BE2C (cell line): ENCODE results near the gene FBLN2.

Source experiments
- DNase-seq: peaks from one replicate; pipeline ENCODE4 v3.0.0-alpha.2; 2020
- H3K27me3 ChIP-seq: fragments of 250-450 bp; sonication (Bioruptor Pico); 2 replicates; pipeline ENCODE4 v1.5.1; 2020; ENCODE audit warnings: mild to moderate bottlenecking
- H3K36me3 ChIP-seq: fragments of 250-450 bp; sonication (Bioruptor Pico); 2 replicates; pipeline ENCODE4 v1.5.1; 2020; ENCODE audit warnings: mild to moderate bottlenecking
- H3K4me1 ChIP-seq: fragments of 250-450 bp; sonication (Bioruptor Pico); 2 replicates; pipeline ENCODE4 v1.5.1; 2020
- H3K4me3 ChIP-seq: 2 replicates; pipeline ENCODE4 v1.5.1; 2011; ENCODE audit warnings: low read depth, low read length
- H3K9me3 ChIP-seq: fragments of 250-450 bp; sonication (Bioruptor Pico); 2 replicates; pipeline ENCODE4 v1.5.1; 2020
- CTCF ChIP-seq: IDR thresholded peaks from 2 replicates; pipeline ENCODE4 v1.5.1; 2012; ENCODE audit warnings: mild to moderate bottlenecking, low read depth, low read length

The FBLN2 gene

DNA sequence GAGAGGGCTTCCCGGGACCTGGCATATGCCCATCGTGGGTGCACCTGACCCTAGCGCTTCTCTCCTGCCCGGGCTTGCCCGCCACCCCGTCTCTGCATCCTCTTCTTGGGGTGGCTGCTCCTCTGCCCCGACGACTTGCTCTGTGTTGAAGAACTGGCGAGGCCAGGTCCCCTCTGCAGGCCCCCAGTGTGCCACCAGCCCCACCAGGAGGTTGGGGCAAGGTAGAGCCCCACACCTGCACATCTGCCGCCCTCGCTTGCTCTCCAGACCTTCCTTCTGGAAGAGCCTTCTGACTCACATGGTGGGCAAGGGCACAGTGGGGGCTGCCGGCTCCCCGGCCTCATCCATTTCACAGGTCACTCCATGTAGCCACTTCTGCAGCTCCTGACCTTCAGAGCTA is 84.3 kb downstream of the FBLN2 start:
- no peak for DNase-seq
- H3K4me3 ChIP-seq: no peak overlapping the region
- no peaks in the 10 kb centered on the region for H3K27me3 ChIP-seq
- H3K4me1 ChIP-seq: no peaks in the 10 kb centered on the region
- no peaks in the 10 kb centered on the region for H3K36me3 ChIP-seq
- no peak for TF ChIP-seq CTCF
- H3K9me3 ChIP-seq: no peaks in the 10 kb centered on the region

DNA sequence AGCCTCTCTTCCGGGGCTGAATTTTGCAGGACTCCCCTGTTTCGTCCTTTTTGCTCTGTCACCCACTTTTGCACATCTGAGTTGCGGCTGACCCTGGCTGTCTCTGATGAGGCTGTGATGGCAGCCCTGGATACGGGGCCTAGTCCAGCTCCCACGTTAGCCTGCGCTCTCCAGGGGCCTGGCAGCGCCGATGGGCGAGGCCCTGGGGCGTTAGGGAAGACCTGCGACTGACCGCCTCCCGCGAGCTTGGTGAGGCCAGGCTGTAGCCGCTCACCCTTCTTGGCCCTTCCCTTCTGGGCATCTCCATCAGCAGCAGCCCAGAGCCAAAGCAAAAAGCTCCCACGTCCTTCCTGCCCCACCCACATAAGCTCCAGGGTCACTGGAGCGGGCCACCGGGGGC is 85.2 kb downstream of the FBLN2 start:
- no peak for DNase-seq
- no peaks in the 10 kb centered on the region for H3K4me1 ChIP-seq
- H3K27me3 ChIP-seq: no peaks in the 10 kb centered on the region
- no peaks in the 10 kb centered on the region for H3K36me3 ChIP-seq
- H3K9me3 ChIP-seq: no peaks in the 10 kb centered on the region
- no peak overlapping the region for H3K4me3 ChIP-seq
- no peak for TF ChIP-seq CTCF

DNA sequence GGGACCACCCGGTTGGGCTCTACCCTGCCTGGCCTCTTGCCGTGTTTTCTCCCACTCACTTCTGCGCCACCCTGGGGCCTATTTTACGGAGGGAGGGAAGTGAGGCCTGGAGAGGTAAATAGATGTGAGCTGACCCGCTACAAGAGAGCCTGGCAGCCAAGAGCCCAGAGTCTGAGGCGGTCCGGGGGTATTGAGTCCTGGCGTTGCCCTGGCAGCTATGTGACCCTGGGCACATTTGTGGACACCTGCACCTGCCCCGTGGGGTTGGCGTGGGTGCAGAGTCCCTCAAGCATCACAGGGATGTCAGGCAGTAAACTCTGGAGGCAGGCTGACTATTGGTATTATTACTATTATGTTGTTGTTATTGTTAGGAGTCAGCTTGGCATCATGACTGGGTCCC is 85.7 kb downstream of the FBLN2 start:
- TF ChIP-seq CTCF: no peak
- H3K4me1 ChIP-seq: no peaks in the 10 kb centered on the region

DNA sequence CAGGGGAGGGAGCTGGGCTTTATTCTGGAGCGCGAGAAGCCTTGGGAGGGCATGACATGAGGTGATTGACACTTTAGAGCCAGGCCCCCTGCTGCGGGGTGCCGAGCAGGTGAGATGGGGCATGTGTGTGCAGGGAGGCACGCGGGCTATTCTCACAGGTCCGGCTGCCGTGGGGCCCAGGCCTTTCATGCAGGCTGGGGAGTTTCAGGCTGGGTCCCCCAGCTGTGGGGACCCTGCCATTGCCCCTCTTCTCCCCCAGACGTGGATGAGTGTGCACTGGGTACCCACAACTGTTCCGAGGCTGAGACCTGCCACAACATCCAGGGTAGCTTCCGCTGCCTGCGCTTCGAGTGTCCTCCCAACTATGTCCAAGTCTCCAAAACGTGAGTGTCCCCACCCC is 87.3 kb downstream of the FBLN2 start:
- no peak for DNase-seq
- Histone ChIP-seq H3K36me3 (no peaks in the 10 kb centered on the region), H3K27me3 (no peaks in the 10 kb centered on the region), H3K9me3 (no peaks in the 10 kb centered on the region), H3K4me3 (no peak overlapping the region), H3K4me1 (no peaks in the 10 kb centered on the region)
- no peak for TF ChIP-seq CTCF

More for the DNA sequence above, 85.7 kb downstream of the FBLN2 start:
- Histone ChIP-seq H3K9me3 (no peaks in the 10 kb centered on the region), H3K4me3 (no peak overlapping the region), H3K36me3 (no peaks in the 10 kb centered on the region), H3K27me3 (no peaks in the 10 kb centered on the region)
- DNase-seq: no peak

DNA sequence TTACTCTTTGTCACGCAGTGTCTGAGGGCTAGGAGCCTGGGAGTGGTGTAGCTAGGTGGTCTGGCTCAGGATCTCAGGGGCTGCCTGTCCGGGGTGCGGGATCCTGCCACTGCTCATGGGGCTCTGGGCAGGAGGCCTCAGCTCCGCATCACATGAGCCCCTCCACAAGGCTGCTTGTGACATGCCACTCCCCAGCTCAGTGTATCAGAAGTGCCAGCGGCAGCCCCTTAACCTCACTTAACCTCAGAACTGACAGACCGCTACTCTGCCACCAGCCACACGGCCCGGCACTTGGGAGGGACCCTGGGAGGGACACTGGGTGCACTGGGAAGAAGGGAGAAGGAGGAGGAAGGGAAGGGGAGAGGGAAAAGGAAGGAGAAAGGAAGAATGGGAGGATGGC is 87.9 kb downstream of the FBLN2 start:
- Histone ChIP-seq H3K36me3 (no peaks in the 10 kb centered on the region), H3K9me3 (no peaks in the 10 kb centered on the region), H3K27me3 (no peaks in the 10 kb centered on the region), H3K4me3 (peak overlapping the region; percentile 24; the same call in 1 of the 2 replicates), H3K4me1 (no peaks in the 10 kb centered on the region)
- no peak for TF ChIP-seq CTCF
- DNase-seq: no peak

DNA sequence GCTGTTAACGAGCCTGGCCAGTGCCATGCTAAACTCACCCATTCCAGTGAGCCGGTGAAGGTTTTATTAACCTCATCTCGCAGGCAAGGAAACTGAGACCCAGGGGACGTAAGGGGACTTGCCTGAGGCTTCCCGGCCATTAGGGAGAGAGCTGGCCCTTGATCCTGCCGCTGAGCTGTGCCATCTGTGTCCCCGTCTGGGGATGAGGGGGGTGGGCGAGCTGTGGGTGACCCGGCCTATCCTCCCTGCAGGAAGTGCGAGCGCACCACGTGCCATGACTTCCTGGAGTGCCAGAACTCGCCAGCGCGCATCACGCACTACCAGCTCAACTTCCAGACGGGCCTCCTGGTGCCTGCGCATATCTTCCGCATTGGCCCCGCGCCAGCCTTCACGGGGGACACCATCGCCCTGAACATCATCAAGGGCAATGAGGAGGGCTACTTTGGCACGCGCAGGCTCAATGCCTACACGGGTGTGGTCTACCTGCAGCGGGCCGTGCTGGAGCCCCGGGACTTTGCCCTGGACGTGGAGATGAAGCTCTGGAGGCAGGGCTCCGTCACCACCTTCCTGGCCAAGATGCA is 88.5 kb downstream of the FBLN2 start:
- TF ChIP-seq CTCF: no peak
- Histone ChIP-seq H3K4me1 (no peaks in the 10 kb centered on the region), H3K9me3 (no peaks in the 10 kb centered on the region), H3K4me3 (peak overlapping the region; percentile 24; the same call in 1 of the 2 replicates), H3K27me3 (no peaks in the 10 kb centered on the region), H3K36me3 (no peaks in the 10 kb centered on the region)
- peak; percentile 57 for DNase-seq
